Prostate gland (tissue), 2 donors: Measurements from ENCODE around the gene MAFF. TPM values are rescaled to one million over a fixed set of nuclear protein-coding genes. Genes with fewer than 3 reads are reported as not detected.

Experiments used
- DNase-seq: peaks from one replicate; pipeline ENCODE4 v3.0.0-alpha.2; 2019; ENCODE audit warnings: low spot score
- H3K27ac ChIP-seq, 2 donors: fragments of 200-600 bp; sonication (generic); 2 replicates each; pipeline ENCODE4 v1.5.1; 2017 to 2019
- H3K27me3 ChIP-seq: fragments of 200-600 bp; sonication (generic); replicated peaks from 2 replicates; pipeline ENCODE4 v1.5.1; 2019; ENCODE audit not compliant: insufficient read depth
- H3K36me3 ChIP-seq, 2 donors: fragments of 200-600 bp; sonication (generic); 1 replicate in 1 of 2; 2 replicates in 1 of 2; pipeline versions ENCODE4 v1.5.1 to v1.8.1; 2017 to 2019
- H3K4me1 ChIP-seq: fragments of 200-600 bp; sonication (generic); replicated peaks from 2 replicates; pipeline ENCODE4 v1.5.1; 2019
- H3K4me3 ChIP-seq, 2 donors: fragments of 200-600 bp; sonication (generic); 2 replicates each; pipeline ENCODE4 v1.5.1; 2017 to 2019
- H3K9me3 ChIP-seq: fragments of 200-600 bp; sonication (generic); 2 replicates; pipeline ENCODE4 v1.5.1; 2017
- POLR2A ChIP-seq: fragments of 450-650 bp; IDR thresholded peaks from one replicate; pipeline ENCODE4 v1.6.1; 2016; ENCODE audit warnings: antibody characterized with exemption, mild to moderate bottlenecking
- POLR2AphosphoS5 ChIP-seq: sonication (generic); formaldehyde crosslinking; IDR thresholded peaks from one replicate; pipeline ENCODE4 v1.6.1; 2017; ENCODE audit warnings: antibody characterized with exemption
- WGBS: methylation state at CpG from one replicate; pipeline ENCODE4 v1.1.5; 2018; 5-methylcytosine and 5-hydroxymethylcytosine counted together
- intact Hi-C: fragments of 100-400 bp; cut with DNase I; formaldehyde crosslinking; loops from one replicate; pipeline ENCODE4 v1.14.2; 2022
- total RNA-seq, 2 donors: library from RNA; depleted of rRNA; stranded (reverse); fragments of >200 nt; gene quantifications; one replicate each; pipeline ENCODE4 v1.1.0, GENCODE V29; 2016
- TF ChIP-seq, protein P1 (sequence below), 4 experiments: fragments of 200-600 bp in 2 of 4; fragments of 450-650 bp in 2 of 4; sonication (generic) in 2 of 4; IDR thresholded peaks; 1 replicate in 3 of 4; 2 replicates in 1 of 4; pipeline ENCODE4 v1.5.1; 2016 to 2019; ENCODE audit warnings: antibody characterized with exemption in 4 of 4, mild to moderate bottlenecking in 2 of 4, moderate library complexity in 2 of 4

Gene MAFF
- total RNA-seq, 2 donors from 2014 or later = 23.6 to 26.0 TPM

- TF ChIP-seq, protein P1, sequence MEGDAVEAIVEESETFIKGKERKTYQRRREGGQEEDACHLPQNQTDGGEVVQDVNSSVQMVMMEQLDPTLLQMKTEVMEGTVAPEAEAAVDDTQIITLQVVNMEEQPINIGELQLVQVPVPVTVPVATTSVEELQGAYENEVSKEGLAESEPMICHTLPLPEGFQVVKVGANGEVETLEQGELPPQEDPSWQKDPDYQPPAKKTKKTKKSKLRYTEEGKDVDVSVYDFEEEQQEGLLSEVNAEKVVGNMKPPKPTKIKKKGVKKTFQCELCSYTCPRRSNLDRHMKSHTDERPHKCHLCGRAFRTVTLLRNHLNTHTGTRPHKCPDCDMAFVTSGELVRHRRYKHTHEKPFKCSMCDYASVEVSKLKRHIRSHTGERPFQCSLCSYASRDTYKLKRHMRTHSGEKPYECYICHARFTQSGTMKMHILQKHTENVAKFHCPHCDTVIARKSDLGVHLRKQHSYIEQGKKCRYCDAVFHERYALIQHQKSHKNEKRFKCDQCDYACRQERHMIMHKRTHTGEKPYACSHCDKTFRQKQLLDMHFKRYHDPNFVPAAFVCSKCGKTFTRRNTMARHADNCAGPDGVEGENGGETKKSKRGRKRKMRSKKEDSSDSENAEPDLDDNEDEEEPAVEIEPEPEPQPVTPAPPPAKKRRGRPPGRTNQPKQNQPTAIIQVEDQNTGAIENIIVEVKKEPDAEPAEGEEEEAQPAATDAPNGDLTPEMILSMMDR (IDR thresholded peaks at IDR 0.05) = no peak
- TF ChIP-seq POLR2AphosphoS5 (no peak), POLR2A (no peak)
- intact Hi-C loops = no loop called here
- WGBS = 97% methylated on average over 3 of the region's 3 CpGs
- Histone ChIP-seq H3K4me1 (no peaks in the 10 kb centered on the region), H3K9me3 (no peaks in the 10 kb centered on the region), H3K4me3 (no peak overlapping the region), H3K27me3 (no peaks in the 10 kb centered on the region), H3K36me3 (no peaks in the 10 kb centered on the region), H3K27ac (no peak overlapping the region)
- DNase-seq = no peak
Measured at GRCh38 chr22:38249301-38249700, 47.5 kb downstream of the MAFF start.

DNA sequence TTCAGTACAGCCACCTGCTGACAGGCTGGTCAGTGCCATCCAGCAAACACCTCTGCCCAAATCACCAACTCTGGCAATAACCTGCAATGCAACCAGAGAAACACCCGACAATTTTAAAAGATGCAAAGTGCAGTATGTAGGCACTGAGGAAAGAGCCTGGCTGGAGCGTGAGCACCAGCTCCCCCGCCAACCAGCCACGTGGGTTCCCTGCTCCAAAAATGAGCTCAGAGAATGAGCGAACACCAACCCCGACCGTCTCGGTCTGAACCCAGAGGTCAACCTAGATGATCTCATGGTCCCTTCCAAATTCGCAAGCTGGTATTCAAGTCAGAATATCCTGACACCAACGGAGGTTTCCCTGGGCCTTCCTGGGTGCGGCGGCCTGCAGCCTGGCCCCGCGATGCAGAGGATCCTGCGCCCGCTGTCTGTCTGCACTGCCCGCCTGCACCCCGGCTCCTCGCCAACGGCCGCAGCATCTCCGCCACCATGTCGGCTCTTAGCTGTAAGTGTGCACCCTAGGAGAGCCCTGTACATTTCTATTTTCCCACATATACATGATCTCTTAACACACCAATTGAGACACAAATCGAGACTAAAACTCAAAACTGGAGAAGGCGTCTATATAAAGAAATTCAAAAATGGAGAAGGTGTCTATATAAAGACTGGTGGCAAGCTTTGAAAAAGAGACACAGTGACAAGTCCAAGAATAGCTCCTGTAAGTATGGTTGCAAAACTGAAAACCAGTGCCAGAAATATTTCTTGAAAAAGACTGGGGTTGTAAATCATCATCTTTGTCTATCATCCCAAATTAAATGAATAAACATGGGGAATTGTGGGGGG lies 48.2 kb downstream of the MAFF start:
- Histone ChIP-seq H3K27ac (no peak overlapping the region), H3K36me3 (no peaks in the 10 kb centered on the region), H3K4me1 (no peaks in the 10 kb centered on the region), H3K27me3 (no peaks in the 10 kb centered on the region), H3K9me3 (no peaks in the 10 kb centered on the region), H3K4me3 (no peak overlapping the region)
- intact Hi-C loops = no loop called here
- TF ChIP-seq POLR2A = no peak
- TF ChIP-seq, protein P1 (IDR thresholded peaks at IDR 0.05) = no peak
- no peak for TF ChIP-seq POLR2AphosphoS5
- WGBS = 96% methylated on average over 25 of the region's 25 CpGs
- no peak for DNase-seq

DNA sequence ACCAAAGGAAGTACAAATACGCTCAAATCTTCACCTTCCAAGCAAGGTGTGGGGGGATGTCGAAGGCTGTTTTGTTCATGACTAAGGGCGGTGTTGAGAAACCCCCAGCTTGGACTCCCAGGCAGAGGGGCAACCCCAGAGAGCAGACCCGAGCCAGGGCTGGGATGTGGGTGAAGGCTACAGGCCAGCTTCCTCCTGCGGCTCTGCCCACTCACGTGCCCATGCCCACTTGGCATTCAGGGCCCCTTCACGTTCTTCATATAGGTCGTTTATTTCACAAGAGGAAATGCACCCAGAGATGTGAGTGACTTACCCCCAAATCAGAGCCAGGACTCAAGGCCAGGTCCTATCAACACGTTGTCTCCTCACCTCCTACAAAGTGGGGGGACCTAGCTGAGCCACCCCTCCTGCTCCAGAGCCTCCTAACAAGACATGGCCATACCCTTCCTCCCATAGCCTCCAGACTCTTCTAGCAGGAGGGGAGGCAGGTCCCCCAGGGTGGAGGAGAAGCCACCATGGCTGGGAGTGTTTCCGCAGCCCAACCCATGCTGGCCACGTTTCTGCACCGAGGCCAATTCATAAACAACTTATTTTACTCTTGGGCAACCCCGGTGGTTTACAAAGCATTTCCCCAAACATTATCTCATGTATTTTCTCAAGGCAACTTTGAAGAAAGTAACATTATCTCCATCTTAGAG lies 49.0 kb downstream of the MAFF start:
- 81% methylated on average over 13 of the region's 13 CpGs for WGBS
- intact Hi-C loops = no loop called here
- H3K9me3 ChIP-seq = no peaks in the 10 kb centered on the region
- TF ChIP-seq, protein P1 (IDR thresholded peaks at IDR 0.05) = no peak
- H3K4me3 ChIP-seq = no peak overlapping the region
- H3K4me1 ChIP-seq = no peaks in the 10 kb centered on the region
- no peaks in the 10 kb centered on the region for H3K27me3 ChIP-seq
- no peak overlapping the region for H3K27ac ChIP-seq
- no peaks in the 10 kb centered on the region for H3K36me3 ChIP-seq
- DNase-seq = no peak

GRCh38 chr22:38251341-38251692 lies 49.5 kb downstream of the MAFF start:
- Histone ChIP-seq H3K4me3 (no peak overlapping the region), H3K4me1 (no peaks in the 10 kb centered on the region), H3K36me3 (no peaks in the 10 kb centered on the region), H3K27me3 (no peaks in the 10 kb centered on the region), H3K9me3 (no peaks in the 10 kb centered on the region), H3K27ac (no peak overlapping the region)
- intact Hi-C loops = no loop called here
- TF ChIP-seq POLR2A = no peak
- no peak for TF ChIP-seq POLR2AphosphoS5
- TF ChIP-seq, protein P1 (IDR thresholded peaks at IDR 0.05) = no peak
- no peak for DNase-seq
- 70% methylated on average over 7 of the region's 7 CpGs for WGBS

DNA sequence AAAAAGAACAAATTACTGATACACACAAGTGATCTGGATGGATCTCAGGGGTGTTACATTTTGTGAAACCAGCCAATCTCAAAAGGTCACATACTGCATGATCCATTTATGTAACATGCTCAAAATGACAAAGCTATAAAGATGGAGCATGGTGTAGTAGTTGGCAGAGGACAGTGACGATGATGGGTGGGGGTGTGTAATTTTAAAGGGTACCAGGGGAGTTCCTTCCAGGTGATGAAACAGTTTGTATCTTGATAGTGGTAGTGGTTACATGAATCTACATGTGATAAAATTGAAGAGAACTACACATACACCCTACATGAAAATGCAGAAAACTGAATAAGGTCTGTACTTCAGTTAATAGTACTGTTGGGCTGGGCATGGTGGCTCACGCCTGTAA lies 53.9 kb downstream of the MAFF start:
- intact Hi-C loops = no loop called here
- Histone ChIP-seq H3K27ac (no peak overlapping the region), H3K9me3 (no peaks in the 10 kb centered on the region), H3K36me3 (no peaks in the 10 kb centered on the region), H3K27me3 (no peaks in the 10 kb centered on the region), H3K4me3 (no peak overlapping the region), H3K4me1 (peaks cover 3% of the 10 kb centered on the region)
- 93% methylated on average over 2 of the region's 2 CpGs for WGBS
- no peak for DNase-seq
- TF ChIP-seq POLR2A = no peak
- no peak for TF ChIP-seq POLR2AphosphoS5
- TF ChIP-seq, protein P1 (IDR thresholded peaks at IDR 0.05) = no peak
